H1 (cell line): ENCODE data around the gene TEAD1. TPM values are rescaled to one million over a fixed set of nuclear protein-coding genes. Genes with fewer than 3 reads are reported as not detected.

ENCODE experiments used
- CTCF ChIA-PET: fragments of 300-600 bp; sonication (Branson Sonifier 250); formaldehyde crosslinking; loops from one replicate; lab custom pipeline; 2021; ENCODE audit not compliant: partially characterized antibody; lab: Charles Lee
- POLR2A ChIA-PET: fragments of 300-600 bp; sonication (Branson Sonifier 250); formaldehyde crosslinking; loops from one replicate; lab custom pipeline; 2021; ENCODE audit warnings: inconsistent platforms; ENCODE audit not compliant: partially characterized antibody; lab: Charles Lee
- DNase-seq, 2 experiments: peaks; one replicate each; pipeline versions ENCODE4 v3.0.0 to v3.0.0-alpha.2; 2010 to 2022; ENCODE audit warnings: low spot score in 2 of 2, low read depth in 1 of 2, mixed read lengths in 1 of 2
- FAIRE-seq: peaks from 2 replicates; lab custom pipeline; 2011; peaks lifted over from hg19 to GRCh38; lab: Jason Lieb, UNC
- H2AFZ ChIP-seq: 2 replicates; pipeline ENCODE4 v1.8.1; 2012; ENCODE audit warnings: low read length, inconsistent platforms
- H2AK5ac ChIP-seq: 2 replicates; pipeline ENCODE4 v1.6.1; 2013; ENCODE audit warnings: low read depth, low read length
- H2BK120ac ChIP-seq: replicated peaks from 2 replicates; pipeline ENCODE3; 2013; ENCODE audit warnings: low read depth, low read length, inconsistent platforms
- H2BK12ac ChIP-seq: 2 replicates; pipeline ENCODE4 v1.6.1; 2013; ENCODE audit warnings: low read depth, low read length
- H2BK15ac ChIP-seq: 2 replicates; pipeline ENCODE4 v1.6.1; 2013; ENCODE audit warnings: low read length
- H2BK20ac ChIP-seq: 2 replicates; pipeline ENCODE4 v1.6.1; 2013; ENCODE audit warnings: low read length
- H2BK5ac ChIP-seq: 2 replicates; pipeline ENCODE4 v1.6.1; 2013; ENCODE audit warnings: low read depth, low read length
- H3K14ac ChIP-seq: 2 replicates; pipeline ENCODE4 v1.6.1; 2013; ENCODE audit warnings: inconsistent platforms; ENCODE audit not compliant: insufficient read length
- H3K18ac ChIP-seq: 2 replicates; pipeline ENCODE4 v1.6.1; 2013; ENCODE audit warnings: low read length; ENCODE audit errors: extremely low read depth
- H3K23ac ChIP-seq: 2 replicates; pipeline ENCODE4 v1.6.1; 2013; ENCODE audit warnings: inconsistent platforms; ENCODE audit not compliant: insufficient read length
- H3K23me2 ChIP-seq: 2 replicates; pipeline ENCODE4 v1.6.1; 2013; ENCODE audit warnings: low read depth, low read length
- H3K27ac ChIP-seq: 2 replicates; pipeline ENCODE4 v1.6.1; 2011; ENCODE audit warnings: low read depth, low read length, inconsistent platforms
- H3K27me3 ChIP-seq, 4 experiments: replicated peaks in 1 of 4; 1 replicate in 1 of 4; 2 replicates in 3 of 4; pipeline versions ENCODE4 v1.6.1 to v1.8.1; 2011 to 2013; ENCODE audit warnings: low read length in 3 of 4, mild to moderate bottlenecking in 3 of 4, inconsistent platforms in 2 of 4, mixed read lengths in 2 of 4, moderate library complexity in 1 of 4; ENCODE audit not compliant: control insufficient read depth in 3 of 4, insufficient read depth in 3 of 4; ENCODE audit errors: extremely low read depth in 1 of 4
- H3K36me3 ChIP-seq, 4 experiments: 2 replicates each; pipeline versions ENCODE4 v1.6.1 to v1.8.1; 2011 to 2013; ENCODE audit warnings: mild to moderate bottlenecking in 4 of 4, low read length in 3 of 4, moderate library complexity in 2 of 4, control low read depth in 1 of 4, inconsistent platforms in 1 of 4; ENCODE audit not compliant: insufficient read depth in 4 of 4, control insufficient read depth in 2 of 4
- H3K4ac ChIP-seq: replicated peaks from 2 replicates; pipeline ENCODE3; 2013; ENCODE audit warnings: low read length, low read depth, mixed read lengths, inconsistent platforms; ENCODE audit not compliant: insufficient read length
- H3K4me1 ChIP-seq, 4 experiments: replicated peaks in 1 of 4; 1 replicate in 1 of 4; 2 replicates in 3 of 4; pipeline versions ENCODE4 v1.6.1 to v1.8.1; 2011 to 2013; ENCODE audit warnings: low read length in 3 of 4, inconsistent platforms in 2 of 4, mixed read lengths in 1 of 4; ENCODE audit not compliant: insufficient read depth in 4 of 4, control insufficient read depth in 3 of 4
- H3K4me2 ChIP-seq, 2 experiments: 2 replicates each; pipeline versions ENCODE4 v1.6.1 to v1.8.1; 2011 to 2013; ENCODE audit warnings: low read depth in 2 of 2, low read length in 2 of 2, control low read depth in 1 of 2, inconsistent platforms in 1 of 2, mild to moderate bottlenecking in 1 of 2; ENCODE audit not compliant: insufficient read depth in 1 of 2
- H3K4me3 ChIP-seq, 4 experiments: fragments of 200-600, 300-600 bp in 1 of 4; sonication (generic), shearing (Covaris generic), sonication (Bioruptor Twin) in 1 of 4; 2 replicates each; pipeline versions ENCODE4 v1.5.1 to v1.8.1; 2011 to 2016; ENCODE audit warnings: low read length in 4 of 4, low read depth in 3 of 4, control low read depth in 2 of 4, inconsistent platforms in 2 of 4, mild to moderate bottlenecking in 2 of 4, mixed read lengths in 1 of 4, moderate library complexity in 1 of 4; ENCODE audit not compliant: insufficient read depth in 2 of 4; ENCODE audit errors: extremely low read depth in 1 of 4
- H3K56ac ChIP-seq: replicated peaks from 2 replicates; pipeline ENCODE3; 2013; ENCODE audit warnings: low read depth, mild to moderate bottlenecking, mixed read lengths, low read length, inconsistent platforms; ENCODE audit not compliant: insufficient read length
- H3K79me1 ChIP-seq: 2 replicates; pipeline ENCODE4 v1.6.1; 2013; ENCODE audit warnings: low read depth, low read length, control low read depth
- H3K79me2 ChIP-seq, 2 experiments: 2 replicates each; pipeline versions ENCODE4 v1.6.1 to v1.8.1; 2012 to 2013; ENCODE audit warnings: low read length in 2 of 2, mild to moderate bottlenecking in 2 of 2, inconsistent platforms in 1 of 2; ENCODE audit not compliant: insufficient read depth in 2 of 2, control insufficient read depth in 1 of 2
- H3K9ac ChIP-seq, 4 experiments: replicated peaks in 1 of 4; 1 replicate in 1 of 4; 2 replicates in 3 of 4; pipeline versions ENCODE4 v1.6.1 to v1.8.1; 2011 to 2013; ENCODE audit warnings: low read depth in 3 of 4, low read length in 3 of 4, control low read depth in 2 of 4, mild to moderate bottlenecking in 2 of 4, moderate library complexity in 2 of 4, inconsistent platforms in 1 of 4; ENCODE audit errors: extremely low read depth in 1 of 4
- H3K9me3 ChIP-seq, 2 experiments: 2 replicates each; pipeline versions ENCODE4 v1.6.1 to v1.8.1; 2012 to 2013; ENCODE audit warnings: mild to moderate bottlenecking in 2 of 2, moderate library complexity in 2 of 2, control low read depth in 1 of 2, inconsistent platforms in 1 of 2, low read depth in 1 of 2, low read length in 1 of 2, mixed read lengths in 1 of 2; ENCODE audit not compliant: insufficient read depth in 2 of 2
- H4K20me1 ChIP-seq, 2 experiments: replicated peaks in 1 of 2; 2 replicates each; pipeline versions ENCODE3 to v1.8.1; 2011 to 2013; ENCODE audit warnings: inconsistent platforms in 2 of 2, low read length in 2 of 2, mild to moderate bottlenecking in 1 of 2; ENCODE audit not compliant: insufficient read depth in 2 of 2, control insufficient read depth in 1 of 2
- H4K5ac ChIP-seq: 2 replicates; pipeline ENCODE4 v1.6.1; 2013; ENCODE audit warnings: low read length, low read depth, mixed read lengths, inconsistent platforms; ENCODE audit not compliant: insufficient read length
- H4K8ac ChIP-seq: 2 replicates; pipeline ENCODE4 v1.8.0; 2013; ENCODE audit warnings: mild to moderate bottlenecking, moderate library complexity, low read length, inconsistent platforms; ENCODE audit not compliant: insufficient read depth; ENCODE audit errors: extremely low read depth
- H4K91ac ChIP-seq: replicated peaks from 2 replicates; pipeline ENCODE3; 2013; ENCODE audit warnings: low read length, mixed read lengths, inconsistent platforms; ENCODE audit not compliant: insufficient read length
- ATF2 ChIP-seq: IDR thresholded peaks from 2 replicates; pipeline ENCODE4 v1.6.1; 2012; ENCODE audit warnings: low read length, inconsistent platforms
- BRCA1 ChIP-seq: IDR thresholded peaks from 2 replicates; pipeline ENCODE4 v1.6.1; 2012; ENCODE audit warnings: low read depth, low read length, improper control_type of control experiment
- CBX8 ChIP-seq: fragments of 300-800, 300-1000 bp; sonication (generic); IDR thresholded peaks from 2 replicates; pipeline ENCODE4 v1.7.1; 2016; ENCODE audit warnings: low read depth, low read length, borderline replicate concordance
- CEBPB ChIP-seq: IDR thresholded peaks from 2 replicates; pipeline ENCODE4 v1.6.1; 2012; ENCODE audit warnings: low read depth, low read length
- JUN ChIP-seq: IDR thresholded peaks from 2 replicates; pipeline ENCODE4 v1.6.1; 2011; ENCODE audit warnings: low read depth, mild to moderate bottlenecking, improper control_type of control experiment, low read length
- KDM1A ChIP-seq: fragments of 200-600, 300-600 bp; sonication (generic); IDR thresholded peaks from 2 replicates; pipeline ENCODE4 v1.7.1; 2016; ENCODE audit warnings: mild to moderate bottlenecking, low read length, borderline replicate concordance
- MAFK ChIP-seq: IDR thresholded peaks from 2 replicates; pipeline ENCODE4 v1.6.1; 2012; ENCODE audit warnings: low read depth, mild to moderate bottlenecking, improper control_type of control experiment, low read length
- POLR2AphosphoS5 ChIP-seq: IDR thresholded peaks from 2 replicates; pipeline ENCODE4 v1.6.1; 2011; ENCODE audit warnings: low read depth, low read length
- SP1 ChIP-seq: IDR thresholded peaks from 2 replicates; pipeline ENCODE4 v1.6.1; 2011; ENCODE audit warnings: low read depth, low read length
- SP4 ChIP-seq: IDR thresholded peaks from 2 replicates; pipeline ENCODE4 v1.6.1; 2012; ENCODE audit warnings: low read length, inconsistent platforms
- ZNF274 ChIP-seq: IDR thresholded peaks from 2 replicates; pipeline ENCODE4 v1.7.0; 2012; ENCODE audit warnings: low read length, borderline replicate concordance; ENCODE audit errors: extremely low read depth
- WGBS, 2 experiments: shearing (Covaris generic) in 1 of 2; methylation state at CpG; one replicate each; pipeline versions ENCODE4 v1.1.6 to v1.1.7; 2013 to 2015; ENCODE audit warnings: low lambda C conversion rate in 2 of 2, mixed read lengths in 2 of 2, inconsistent platforms in 1 of 2, low coverage in 1 of 2, missing lambda C conversion rate in 1 of 2; ENCODE audit not compliant: insufficient replicate concordance in 2 of 2, insufficient coverage in 1 of 2, insufficient read length in 1 of 2; ENCODE audit errors: extremely low coverage in 1 of 2, missing lambda C conversion rate in 1 of 2; 5-methylcytosine and 5-hydroxymethylcytosine counted together
- polyA plus RNA-seq, 7 experiments: library from polyadenylated mRNA; depleted of rRNA in 3 of 7; stranded (reverse) in 5 of 7; unstranded in 2 of 7; fragments of >200 nt in 5 of 7; fragments of 200-250 nt in 2 of 7; gene quantifications; 1 replicate in 5 of 7; 2 replicates in 1 of 7; 4 replicates in 1 of 7; pipeline versions ENCODE4 v1.2.1 to v1.2.3, GENCODE V29; 2011 to 2013; ENCODE audit warnings: missing spikeins in 2 of 7, mixed read lengths in 2 of 7
- total RNA-seq: library from RNA; stranded (reverse); fragmentation: NEBNext Ultra II Directional; extraction: Animal tissue kit (Norgen Biotek cat#: 25700); gene quantifications from 2 replicates; pipeline ENCODE4 v1.2.1, GENCODE V29; 2021

TEAD1 gene
- total and polyA plus RNA-seq, 2 of the 8 experiments (the other 6 are each of a cell fraction or from before 2014, with no cell fraction given) = 15.6 to 67.4 TPM

- Histone ChIP-seq H3K56ac (no peak overlapping the region), H3K27ac (0 out of 2 replicates have a peak overlapping the region, but pooled peaks have one; percentile 11), H2BK120ac (no peak overlapping the region), H3K23me2 (no peaks in the 10 kb centered on the region), H2BK12ac (peak overlapping the region; percentile 44; the same call in 1 of the 2 replicates), H3K18ac (no peak overlapping the region), H3K4me1 (peaks cover 8 to 39% (median 19%) of the 10 kb centered on the region in 4 experiments; a peak in 6 of 7 replicates), H3K79me2 (peaks cover 0 to 82% of the 10 kb centered on the region in 2 experiments; a peak in 2 of 4 replicates), H4K8ac (peak overlapping the region; percentile 42; the same call in 1 of the 2 replicates), H2BK15ac (no peak overlapping the region), H4K20me1 (no peaks in the 10 kb centered on the region), H3K9me3 (no peaks in the 10 kb centered on the region), H4K91ac (no peak overlapping the region), H2AFZ (no peak overlapping the region), H3K14ac (no peak overlapping the region), H2BK5ac (peak overlapping the region; percentile 62; the same call in 1 of the 2 replicates), H2AK5ac (no peak overlapping the region), H3K79me1 (no peaks in the 10 kb centered on the region; the same call in 1 of the 2 replicates), H3K4me3 (no peak overlapping the region), H3K36me3 (no peaks in the 10 kb centered on the region), H3K4ac (no peak overlapping the region), H3K23ac (no peak overlapping the region), H4K5ac (no peak overlapping the region), H3K27me3 (no peaks in the 10 kb centered on the region), H3K4me2 (peak overlapping the region in 1 of 2 experiments; percentile 19; a peak in 1 of 4 replicates), H2BK20ac (0 out of 2 replicates have a peak overlapping the region, but pooled peaks have one; percentile 43), H3K9ac (peak overlapping the region in 1 of 4 experiments; percentile 57; a peak in 1 of 7 replicates)
- DNase-seq (no peak), FAIRE-seq (no peak)
- WGBS, 2 experiments = 63% methylated on average over 10 of the region's 10 CpGs; no CpG with 5 or more reads in 1 of the 2 experiments
- CTCF ChIA-PET = interaction anchor here (0.6 to 2.1 kb wide), 9 partner anchors 10 to 161 kb away, joined by 3 to 8 read pairs (median 4); no protein-coding TSS in a partner anchor
- POLR2A ChIA-PET = interaction anchor here (0.6 to 3.2 kb wide), 4 partner anchors 14 to 1562 kb away, joined by 3 to 20 read pairs (median 3); no protein-coding TSS in a partner anchor
- TF ChIP-seq SP1 (no peak), ATF2 (no peak), CBX8 (no peak), KDM1A (no peak), BRCA1 (no peak), ZNF274 (no peak), SP4 (no peak), CEBPB (no peak), MAFK (no peak), POLR2AphosphoS5 (no peak), JUN (no peak)
These were observed 171.6 kb downstream of the TEAD1 start for GRCh38 chr11:12845739-12846358.
